KOPT-K1 (cell line): Measurements from ENCODE around the gene MRPL27.
"Not testable (repeated sequence)": the region's sequence is repeated elsewhere in the genome, so short reads cannot be mapped to it uniquely, and the experiment has no call there.

Experiments used
- H3K27ac ChIP-seq: fragments of 200-600 bp; sonication (generic); 2 replicates; pipeline ENCODE4 v1.5.1; 2016; ENCODE audit warnings: antibody characterized with exemption, mild to moderate bottlenecking, low read depth, low read length; ENCODE audit not compliant: poor library complexity, severe bottlenecking
- H3K36me3 ChIP-seq: fragments of 200-600 bp; sonication (generic); 2 replicates; pipeline ENCODE4 v1.5.1; 2017; ENCODE audit warnings: antibody characterized with exemption, mild to moderate bottlenecking, low read length, moderate library complexity; ENCODE audit not compliant: insufficient read depth
- H3K9me3 ChIP-seq: fragments of 200-600 bp; sonication (generic); 2 replicates; pipeline ENCODE4 v1.5.1; 2017; ENCODE audit warnings: antibody characterized with exemption, low read length, mild to moderate bottlenecking; ENCODE audit not compliant: insufficient read depth, poor library complexity, severe bottlenecking

Gene MRPL27

DNA sequence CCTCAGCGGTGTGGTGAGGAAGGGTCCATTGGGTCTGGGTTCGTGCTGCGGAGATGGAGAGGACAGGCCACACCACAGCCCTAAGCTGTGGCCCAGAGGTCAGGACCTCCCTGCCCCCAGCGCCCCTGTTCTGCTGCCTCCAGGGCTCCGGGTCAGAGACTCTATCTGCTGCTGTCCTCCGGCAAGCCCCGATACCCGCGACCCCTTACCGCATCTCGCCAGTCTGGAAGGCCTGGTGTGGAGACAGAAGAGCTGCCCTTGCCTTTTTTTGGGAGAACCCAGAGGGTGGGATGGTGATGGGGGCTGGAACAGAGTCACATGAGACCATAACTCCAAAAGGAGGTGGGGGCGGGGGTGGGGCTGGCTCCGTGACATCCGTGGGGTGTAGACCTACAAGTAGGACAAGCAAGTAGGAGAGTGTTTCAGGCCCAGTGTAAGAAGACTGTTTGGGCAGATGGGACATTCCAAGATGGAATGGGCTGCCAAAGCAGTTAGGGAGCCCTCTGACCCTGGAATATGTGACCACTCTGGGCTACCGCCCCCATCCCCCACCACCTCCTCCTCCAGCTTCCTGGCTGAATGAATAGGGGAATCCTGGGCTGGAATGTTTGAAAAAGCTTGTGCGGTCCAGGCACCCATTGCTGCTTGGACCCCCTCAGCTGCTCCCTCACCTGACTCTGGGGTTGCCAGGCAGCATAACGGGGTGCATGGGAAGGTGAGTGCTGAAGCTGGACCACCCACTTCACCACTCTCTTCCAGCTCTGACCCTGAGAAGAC, 25.7 kb downstream of the MRPL27 start:
- no peaks in the 10 kb centered on the region for H3K9me3 ChIP-seq
- H3K27ac ChIP-seq = peak overlapping the region; percentile 56
- H3K36me3 ChIP-seq = peaks cover 2% of the 10 kb centered on the region; the same call in 1 of the 2 replicates

DNA sequence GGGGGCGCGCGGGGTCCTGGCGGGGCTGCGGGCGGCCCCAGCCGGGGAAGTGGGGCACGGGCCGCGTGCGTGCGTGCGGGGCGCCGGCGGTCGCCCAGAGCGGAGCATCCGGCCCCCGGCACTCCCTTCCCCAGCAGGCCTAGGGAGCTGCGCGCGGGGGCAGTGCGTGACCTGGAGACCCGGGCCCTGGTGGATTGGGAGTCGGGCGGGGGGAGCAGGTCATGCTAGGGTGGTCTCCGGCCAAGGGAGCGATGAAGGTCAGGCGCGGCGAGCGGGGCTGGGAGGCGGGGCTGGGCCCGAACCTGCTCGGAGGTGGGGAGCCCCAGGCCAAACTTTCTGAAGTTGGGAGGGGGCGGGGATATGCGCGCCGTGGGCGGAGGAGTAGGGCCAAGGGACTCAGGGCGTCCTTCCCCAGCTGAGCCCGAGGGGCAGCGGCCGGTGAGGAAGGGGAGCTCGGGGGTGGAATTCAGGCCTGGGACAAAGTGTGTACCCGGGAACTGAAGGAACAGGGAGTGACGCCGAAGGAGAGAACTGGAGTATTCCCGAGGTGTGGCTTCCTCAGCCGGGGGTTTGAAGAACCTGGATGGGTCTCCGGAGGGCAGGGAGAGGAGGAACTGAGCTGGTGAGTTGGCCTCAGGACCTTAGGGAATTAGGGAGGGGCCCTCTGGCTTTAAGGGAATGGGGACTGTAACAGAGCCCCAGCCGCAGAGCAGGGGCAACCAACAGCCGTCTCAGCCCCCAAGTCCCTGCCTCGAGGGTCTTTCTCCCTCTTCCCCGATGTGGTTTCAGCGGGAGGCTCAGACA, 26.5 kb downstream of the MRPL27 start:
- Histone ChIP-seq H3K9me3 (peaks cover 6% of the 10 kb centered on the region), H3K27ac (peak overlapping the region; percentile 56), H3K36me3 (no peaks in the 10 kb centered on the region)

DNA sequence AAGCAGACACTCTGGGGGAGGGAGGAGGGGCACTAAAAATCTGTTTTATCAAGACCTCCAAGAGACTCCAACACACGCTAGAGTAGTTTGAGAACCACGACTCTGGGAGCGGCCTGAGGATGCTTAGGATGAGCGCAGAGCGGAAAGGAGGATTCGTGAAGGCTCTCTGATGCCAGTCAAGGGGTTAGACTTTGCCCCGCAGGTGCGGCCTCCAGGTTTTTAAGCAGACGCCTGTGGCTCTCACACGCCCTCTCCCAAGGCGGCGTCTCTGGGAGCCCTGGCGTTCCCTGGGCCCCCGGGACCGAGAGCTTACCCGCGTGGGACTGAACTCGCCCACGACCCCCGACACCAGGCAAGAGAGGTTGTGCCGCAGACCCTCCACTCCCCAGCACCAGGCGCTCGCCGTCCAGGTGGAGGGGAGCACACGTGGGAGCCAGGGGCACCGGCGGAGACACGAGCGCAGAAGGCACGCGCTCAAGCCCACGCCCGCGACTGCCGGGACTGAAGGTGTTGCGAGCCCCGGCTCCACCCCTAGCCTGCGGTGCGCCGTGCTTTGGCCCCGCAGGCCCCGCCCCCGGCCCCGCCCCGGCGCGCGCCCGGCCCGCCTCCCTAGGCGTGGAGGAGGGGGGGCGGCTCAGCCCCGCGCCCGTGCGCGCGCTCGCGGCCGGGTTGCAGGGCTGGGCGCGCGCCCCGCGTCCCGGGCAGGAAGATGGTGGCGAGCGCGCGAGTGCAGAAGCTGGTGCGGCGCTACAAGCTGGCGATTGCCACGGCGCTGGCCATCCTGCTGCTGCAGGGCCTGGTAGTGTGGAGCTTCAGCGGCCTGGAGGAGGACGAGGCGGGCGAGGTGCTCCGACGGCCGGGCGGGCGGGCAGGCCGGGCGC, 27.3 kb downstream of the MRPL27 start, which contains the start of gene XYLT2:
Gene XYLT2, plus strand, starts transcription at position 695 of the 881 bp plus-strand sequence. Its CDS starts 15 bp downstream, at position 710.
- peaks cover 7% of the 10 kb centered on the region for H3K9me3 ChIP-seq
- peak within 1 kb of the TSS; percentile 56 for H3K27ac ChIP-seq
- H3K36me3 ChIP-seq = no peaks in the 10 kb centered on the region

DNA sequence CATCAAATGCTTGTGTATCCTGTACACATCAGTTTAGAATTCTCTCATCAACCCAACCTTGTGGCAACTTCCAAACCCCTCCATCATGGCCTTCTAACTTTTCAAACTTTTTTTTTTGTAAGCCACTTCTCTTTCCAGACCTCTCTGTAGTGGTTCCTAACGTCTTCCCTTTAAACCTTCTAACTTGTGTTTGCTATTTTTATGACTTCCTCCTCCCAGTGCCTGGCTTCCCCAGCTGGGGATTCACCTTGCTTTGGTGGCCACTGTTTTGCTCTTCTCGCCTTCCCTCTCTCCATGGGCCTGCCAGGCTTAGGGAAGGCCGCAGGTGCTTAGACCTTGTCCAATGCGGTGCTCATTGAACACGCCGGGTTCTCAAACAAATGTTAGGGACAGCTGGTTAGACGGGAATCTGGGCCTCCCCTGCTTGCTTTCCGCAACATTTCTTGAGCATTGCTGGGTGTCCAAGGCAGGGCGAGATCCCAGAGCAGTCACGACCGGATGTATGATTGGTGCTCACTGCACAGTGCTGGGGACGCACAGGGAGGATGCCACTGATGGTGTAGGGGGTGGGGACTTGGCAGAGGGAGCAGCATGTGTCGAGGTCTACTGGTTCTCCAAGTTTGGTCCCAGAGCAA, 28.1 kb downstream of the MRPL27 start:
- Histone ChIP-seq H3K36me3 (no peaks in the 10 kb centered on the region), H3K9me3 (peaks cover 7% of the 10 kb centered on the region), H3K27ac (no peak overlapping the region)

DNA sequence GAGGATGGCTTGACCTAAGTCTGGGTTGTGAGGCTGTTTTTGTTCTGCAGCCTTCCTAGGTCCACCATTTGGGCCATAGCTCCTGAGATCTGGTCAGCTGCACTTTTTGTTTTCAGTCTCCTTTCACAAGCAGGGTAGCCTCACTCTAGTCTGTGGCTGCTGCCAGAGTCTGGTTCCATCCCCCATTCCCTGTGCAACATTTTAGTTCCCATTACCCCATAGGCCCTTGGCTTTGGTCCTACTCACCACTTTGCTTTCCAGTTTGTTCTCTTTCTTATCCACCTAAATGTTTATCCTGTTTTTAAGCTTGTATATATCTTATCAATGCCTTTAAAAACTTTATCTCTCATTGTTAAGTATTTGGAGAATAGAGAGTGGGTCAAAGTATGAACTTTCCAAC, 33.6 kb downstream of the MRPL27 start:
- Histone ChIP-seq H3K27ac (no peak overlapping the region), H3K36me3 (no peaks in the 10 kb centered on the region), H3K9me3 (peaks cover 24% of the 10 kb centered on the region)

DNA sequence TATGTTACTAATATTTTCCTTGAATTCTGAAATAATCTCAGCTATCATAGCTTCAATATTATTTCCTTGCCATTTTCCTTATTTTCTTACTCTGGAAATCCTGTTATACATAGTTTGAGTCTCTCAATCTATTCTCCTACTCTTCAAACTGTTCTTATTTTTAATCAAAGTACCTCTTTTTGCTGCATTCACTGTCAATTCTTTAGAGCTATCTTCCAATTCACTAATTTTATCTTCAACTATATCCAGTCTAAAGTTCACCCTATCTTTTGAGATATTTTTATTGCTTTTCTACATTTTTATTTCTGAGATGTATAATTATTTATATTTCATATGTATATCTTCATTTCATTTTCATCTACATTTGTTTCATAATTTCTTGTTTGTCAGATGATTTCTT, 34.3 kb downstream of the MRPL27 start:
- H3K27ac ChIP-seq = no peak overlapping the region
- H3K9me3 ChIP-seq = peaks cover 24% of the 10 kb centered on the region
- no peaks in the 10 kb centered on the region for H3K36me3 ChIP-seq

DNA sequence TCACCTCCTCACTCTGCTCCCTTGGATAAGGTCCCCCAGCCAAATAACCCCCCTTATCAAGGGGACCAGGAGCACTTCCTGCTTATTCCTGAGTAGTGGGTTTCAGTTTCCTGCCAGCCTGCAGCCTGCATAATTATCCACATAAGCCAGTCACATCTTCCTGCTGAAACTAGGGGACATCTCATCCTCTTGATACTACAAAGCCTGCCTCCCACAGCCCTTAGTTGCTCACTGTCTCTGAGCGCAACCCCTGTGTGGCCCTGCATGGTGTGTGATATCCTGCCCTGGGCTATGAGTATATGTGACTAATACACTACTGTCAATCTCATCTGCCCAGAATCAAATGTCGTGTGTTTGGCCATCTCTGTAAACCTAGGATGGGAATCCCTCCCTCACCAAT, 35.0 kb downstream of the MRPL27 start:
- H3K9me3 ChIP-seq = peaks cover 24% of the 10 kb centered on the region
- no peak overlapping the region for H3K27ac ChIP-seq
- no peaks in the 10 kb centered on the region for H3K36me3 ChIP-seq

DNA sequence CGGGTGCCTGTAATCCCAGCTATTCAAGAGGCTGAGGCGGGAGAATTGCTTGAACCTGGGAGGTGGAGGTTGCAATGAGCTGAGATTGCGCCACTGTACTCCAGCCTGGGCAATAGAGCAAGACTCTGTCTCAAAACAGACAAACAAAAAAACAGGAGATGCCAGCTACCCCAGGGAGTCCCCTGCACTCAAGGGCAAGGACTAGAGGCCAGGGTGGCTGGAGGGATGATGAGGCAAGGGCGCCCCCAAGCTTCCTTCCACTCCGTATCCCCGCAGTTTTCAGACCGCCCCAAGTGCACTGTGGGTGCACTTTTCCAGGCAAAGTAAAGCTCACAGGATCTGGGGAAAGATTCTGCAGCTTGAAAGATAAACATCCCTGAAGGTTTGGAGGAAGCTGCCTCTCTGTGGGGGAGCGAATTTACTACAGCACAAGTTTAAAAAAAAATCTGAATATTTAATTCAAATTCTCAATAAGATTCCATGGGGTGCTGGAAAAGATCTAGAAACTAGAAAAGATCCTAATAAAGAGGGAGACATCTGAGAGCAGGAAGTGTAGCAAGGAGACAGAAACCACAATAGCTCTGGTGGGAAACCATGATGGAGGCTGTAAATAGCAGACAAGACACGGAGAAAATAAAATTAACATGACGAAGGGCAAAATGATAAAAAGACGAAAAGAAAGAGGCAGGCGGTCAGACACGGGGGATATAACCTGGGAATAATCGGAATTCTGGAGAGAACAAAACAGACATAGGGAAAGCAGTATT, 39.5 kb downstream of the MRPL27 start:
- not testable (repeated sequence) for H3K27ac ChIP-seq, H3K36me3 ChIP-seq, H3K9me3 ChIP-seq

DNA sequence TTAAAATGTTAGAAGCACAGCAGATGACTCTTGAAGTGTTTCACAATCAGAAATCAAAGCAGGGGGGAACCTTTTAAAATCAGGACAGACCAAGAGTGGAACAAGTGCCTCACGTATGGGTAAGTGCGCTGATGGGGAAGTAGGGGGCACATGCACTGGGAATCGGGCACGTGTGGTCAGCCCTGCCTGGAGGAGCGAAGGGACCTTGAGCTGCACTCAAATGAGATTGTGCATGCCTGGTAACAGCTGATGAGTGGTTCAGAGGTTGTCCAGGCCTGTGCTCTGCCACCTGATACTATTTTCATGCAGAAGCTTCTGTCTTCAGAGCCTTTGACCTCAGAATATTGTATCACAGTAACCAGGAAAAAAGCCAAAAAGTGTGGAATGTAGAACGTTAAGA, 40.8 kb downstream of the MRPL27 start:
- no peaks in the 10 kb centered on the region for H3K9me3 ChIP-seq
- no peak overlapping the region for H3K27ac ChIP-seq
- no peaks in the 10 kb centered on the region for H3K36me3 ChIP-seq

DNA sequence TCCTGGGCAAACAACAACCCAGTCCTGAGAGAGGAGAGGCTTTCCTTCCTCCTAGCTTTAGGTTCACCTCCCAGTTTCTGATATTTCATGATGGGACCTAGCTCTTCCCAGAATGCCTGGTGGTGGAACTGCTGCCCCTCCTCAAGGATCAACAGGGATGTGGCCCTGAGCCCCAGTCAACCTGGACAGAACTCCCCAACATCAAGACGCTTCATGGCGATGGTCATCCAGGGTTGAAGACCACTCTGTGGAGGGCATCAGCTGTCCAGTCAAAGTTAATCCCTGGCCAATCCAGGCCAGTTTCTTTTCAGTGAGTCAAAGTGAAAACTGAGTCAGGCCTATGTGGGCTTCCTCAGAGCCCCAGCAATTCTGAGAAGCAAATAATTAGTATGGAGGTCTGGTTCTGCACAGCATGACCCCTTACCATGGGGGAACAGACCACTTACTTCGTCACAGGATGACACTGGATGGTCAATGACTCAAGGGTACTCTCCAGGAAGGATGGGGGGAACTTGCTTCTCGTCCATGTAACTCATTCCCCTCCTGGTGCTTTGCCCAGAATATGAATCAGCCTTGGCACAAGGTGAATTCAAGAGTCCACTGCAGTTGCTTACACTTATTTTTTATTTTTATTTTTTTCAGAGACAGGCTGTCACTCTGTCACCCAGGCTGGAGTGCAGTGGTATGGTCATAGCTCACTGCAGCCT, 41.7 kb downstream of the MRPL27 start:
- H3K9me3 ChIP-seq = no peaks in the 10 kb centered on the region
- no peaks in the 10 kb centered on the region for H3K36me3 ChIP-seq
- H3K27ac ChIP-seq = no peak overlapping the region

DNA sequence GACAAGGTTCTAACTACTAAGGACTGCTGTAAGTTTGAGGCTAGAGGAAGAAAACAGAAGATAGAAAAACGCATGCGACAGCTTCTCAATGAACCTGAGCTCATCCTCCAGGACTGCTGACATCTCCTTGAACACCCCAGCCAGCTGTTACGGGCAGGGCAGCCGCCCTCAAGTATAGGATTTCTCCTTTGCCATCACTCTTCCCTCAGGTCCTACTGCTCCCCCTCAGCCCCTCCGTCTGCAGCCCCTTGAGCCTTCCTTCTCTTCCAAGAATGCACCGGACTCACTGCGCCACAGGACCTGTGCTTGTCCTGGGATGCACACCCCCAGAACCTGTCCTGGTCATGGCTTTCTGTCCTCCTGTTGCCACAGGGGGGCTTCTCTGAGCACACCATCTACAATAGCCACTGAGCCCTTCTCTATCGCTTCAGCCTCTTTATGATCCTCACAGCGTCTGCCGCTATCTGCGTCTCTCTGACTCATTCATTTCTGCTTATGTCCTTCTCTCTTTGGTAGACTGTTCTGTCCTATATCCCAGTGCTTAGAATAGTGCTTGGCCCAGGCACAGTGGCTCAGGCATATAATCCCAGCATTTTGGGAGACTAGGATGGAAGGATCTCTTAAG, 42.7 kb downstream of the MRPL27 start:
- H3K9me3 ChIP-seq = no peaks in the 10 kb centered on the region

DNA sequence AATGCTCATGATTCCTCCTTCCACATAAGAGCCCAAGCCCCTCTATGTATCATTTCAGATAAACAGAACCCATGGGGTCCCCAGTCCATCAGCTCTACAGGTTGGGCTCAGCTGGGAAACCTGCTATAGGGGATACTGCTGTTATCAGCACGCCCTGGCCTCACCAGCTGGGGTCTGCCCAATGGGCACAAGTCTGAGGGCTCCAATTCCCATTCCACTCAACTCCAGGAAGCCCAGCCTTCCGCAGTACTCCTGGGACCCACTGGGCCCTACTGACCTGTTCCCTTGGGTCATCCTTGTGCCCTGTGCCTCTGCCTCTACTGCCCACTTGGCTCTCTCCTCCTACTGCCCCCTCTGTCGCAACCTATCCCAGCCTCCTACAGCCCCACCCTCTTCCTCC, 43.3 kb downstream of the MRPL27 start:
- no peaks in the 10 kb centered on the region for H3K9me3 ChIP-seq
- H3K27ac ChIP-seq = no peak overlapping the region
- no peaks in the 10 kb centered on the region for H3K36me3 ChIP-seq

More for the DNA sequence above, 42.7 kb downstream of the MRPL27 start:
- Histone ChIP-seq H3K27ac (no peak overlapping the region), H3K36me3 (no peaks in the 10 kb centered on the region)
